Measurements from ENCODE around the gene WDTC1. TPM values are rescaled to one million over a fixed set of nuclear protein-coding genes. Genes with fewer than 3 reads are reported as not detected.
A peak's percentile ranks its signal among the peaks of the same experiment; 100 is the strongest.
"Not testable (repeated sequence)": the region's sequence is repeated elsewhere in the genome, so short reads cannot be mapped to it uniquely, and the experiment has no call there.

WDTC1 gene
- 14.9 and 15.8 TPM in 2 replicates for total RNA-seq (2014; rRNA removed; shearing (Covaris generic); ENCODE audit: low replicate concordance)

GRCh38 chr1:27234049-27234882 lies at the start of gene WDTC1:
Gene WDTC1 (plus strand): TSS chr1:27234632. CDS start chr1:27261055, 26,423 bp downstream.
- Histone ChIP-seq H3K27me3 (no peaks in the 10 kb centered on the region), H3K4me3 (peak within 1 kb of the TSS; percentile 51), H3K36me3 (no peaks in the 10 kb centered on the region), H3K9me3 (no peaks in the 10 kb centered on the region)
- peak; percentile 99 for DNase-seq

GRCh38 chr1:27184665-27185064 lies 49.8 kb upstream of the WDTC1 start:
- not testable (repeated sequence) for H3K4me3 ChIP-seq, H3K27me3 ChIP-seq
- H3K9me3 ChIP-seq, result peaks cover 30% of the 10 kb centered on the region

GRCh38 chr1:27192039-27192529 lies 42.3 kb upstream of the WDTC1 start:
- peak; percentile 6 for DNase-seq
- Histone ChIP-seq H3K27me3 (no peaks in the 10 kb centered on the region), H3K9me3 (no peaks in the 10 kb centered on the region), H3K36me3 (no peaks in the 10 kb centered on the region), H3K4me3 (no peak overlapping the region)

More at GRCh38 chr1:27184665-27185064, 49.8 kb upstream of the WDTC1 start:
- DNase-seq, H3K36me3 ChIP-seq: not testable (repeated sequence)

GRCh38 chr1:27193194-27193593 lies 41.2 kb upstream of the WDTC1 start:
- H3K9me3 ChIP-seq, result no peaks in the 10 kb centered on the region
- H3K36me3 ChIP-seq, result no peaks in the 10 kb centered on the region
- no peak overlapping the region for H3K4me3 ChIP-seq
- no peaks in the 10 kb centered on the region for H3K27me3 ChIP-seq
- no peak for DNase-seq

GRCh38 chr1:27201295-27201694 lies 33.1 kb upstream of the WDTC1 start:
- DNase-seq, result no peak
- Histone ChIP-seq H3K9me3 (no peaks in the 10 kb centered on the region), H3K36me3 (no peaks in the 10 kb centered on the region), H3K27me3 (no peaks in the 10 kb centered on the region), H3K4me3 (no peak overlapping the region)

GRCh38 chr1:27203946-27204345 lies 30.5 kb upstream of the WDTC1 start:
- Histone ChIP-seq H3K4me3 (no peak overlapping the region), H3K36me3 (no peaks in the 10 kb centered on the region), H3K27me3 (no peaks in the 10 kb centered on the region), H3K9me3 (no peaks in the 10 kb centered on the region)
- DNase-seq, result no peak

GRCh38 chr1:27207238-27207637 lies 27.2 kb upstream of the WDTC1 start:
- DNase-seq, H3K9me3 ChIP-seq, H3K4me3 ChIP-seq, H3K36me3 ChIP-seq, H3K27me3 ChIP-seq: not testable (repeated sequence)

GRCh38 chr1:27208143-27208850 lies 26.1 kb upstream of the WDTC1 start:
- not testable (repeated sequence) for H3K9me3 ChIP-seq, H3K4me3 ChIP-seq, DNase-seq, H3K27me3 ChIP-seq, H3K36me3 ChIP-seq

GRCh38 chr1:27216466-27216865 lies 18.0 kb upstream of the WDTC1 start:
- H3K36me3 ChIP-seq, result no peaks in the 10 kb centered on the region
- H3K27me3 ChIP-seq, result no peaks in the 10 kb centered on the region; the same call in 1 of the 2 replicates
- DNase-seq, result no peak
- no peak overlapping the region for H3K4me3 ChIP-seq
- H3K9me3 ChIP-seq, result no peaks in the 10 kb centered on the region

- DNase-seq, result no peak
- no peak overlapping the region for H3K4me3 ChIP-seq
- H3K27me3 ChIP-seq, result no peaks in the 10 kb centered on the region; the same call in 1 of the 2 replicates
- no peaks in the 10 kb centered on the region for H3K36me3 ChIP-seq
- no peaks in the 10 kb centered on the region for H3K9me3 ChIP-seq
These were observed 17.0 kb upstream of the WDTC1 start for GRCh38 chr1:27217401-27217800.

- Histone ChIP-seq H3K36me3 (no peaks in the 10 kb centered on the region), H3K27me3 (no peaks in the 10 kb centered on the region; the same call in 1 of the 2 replicates), H3K4me3 (no peak overlapping the region), H3K9me3 (no peaks in the 10 kb centered on the region)
- DNase-seq, result no peak
These were observed 15.7 kb upstream of the WDTC1 start for GRCh38 chr1:27218736-27219135.

GRCh38 chr1:27220096-27220495 lies 14.3 kb upstream of the WDTC1 start:
- Histone ChIP-seq H3K9me3 (no peaks in the 10 kb centered on the region), H3K36me3 (no peaks in the 10 kb centered on the region), H3K27me3 (no peaks in the 10 kb centered on the region; the same call in 1 of the 2 replicates), H3K4me3 (no peak overlapping the region)
- no peak for DNase-seq

- DNase-seq, H3K4me3 ChIP-seq, H3K9me3 ChIP-seq, H3K36me3 ChIP-seq, H3K27me3 ChIP-seq: not testable (repeated sequence)
These were observed 13.5 kb upstream of the WDTC1 start for GRCh38 chr1:27220702-27221497.

GRCh38 chr1:27225621-27226020 lies 8.8 kb upstream of the WDTC1 start:
- H3K9me3 ChIP-seq, result no peaks in the 10 kb centered on the region
- H3K36me3 ChIP-seq, result no peaks in the 10 kb centered on the region
- no peaks in the 10 kb centered on the region for H3K27me3 ChIP-seq
- H3K4me3 ChIP-seq, result no peak overlapping the region
- DNase-seq, result no peak

GRCh38 chr1:27227765-27228164 lies 6.7 kb upstream of the WDTC1 start:
- no peaks in the 10 kb centered on the region for H3K36me3 ChIP-seq
- no peak overlapping the region for H3K4me3 ChIP-seq
- H3K27me3 ChIP-seq, result no peaks in the 10 kb centered on the region
- no peak for DNase-seq
- H3K9me3 ChIP-seq, result no peaks in the 10 kb centered on the region

GRCh38 chr1:27233667-27234048 lies 774 bp upstream of the WDTC1 start:
- no peak for DNase-seq
- H3K36me3 ChIP-seq, result no peaks in the 10 kb centered on the region
- no peaks in the 10 kb centered on the region for H3K27me3 ChIP-seq
- peak overlapping the region; percentile 51 for H3K4me3 ChIP-seq
- no peaks in the 10 kb centered on the region for H3K9me3 ChIP-seq

- no peaks in the 10 kb centered on the region for H3K9me3 ChIP-seq
- no peaks in the 10 kb centered on the region for H3K27me3 ChIP-seq
- H3K4me3 ChIP-seq, result peak overlapping the region; percentile 51
- no peak for DNase-seq
- no peaks in the 10 kb centered on the region for H3K36me3 ChIP-seq
These were observed 1.4 kb downstream of the WDTC1 start for GRCh38 chr1:27235827-27236226.

All from MG63 (cell line).